HFF-Myc (cell line): ENCODE results near the gene KRT76.
"Not testable (repeated sequence)": the region's sequence is repeated elsewhere in the genome, so short reads cannot be mapped to it uniquely, and the experiment has no call there.

Experiments
- DNase-seq: peaks from one replicate; pipeline ENCODE4 v3.0.0-alpha.2; 2011; ENCODE audit warnings: low read depth; ENCODE audit errors: extremely low read depth
- H3K4me3 ChIP-seq: replicated peaks from 2 replicates; pipeline ENCODE4 v1.5.1; 2011; ENCODE audit warnings: low read depth, mild to moderate bottlenecking, control low read depth, low read length
- TF ChIP-seq, protein P1 (sequence below): IDR thresholded peaks from 2 replicates; pipeline ENCODE4 v1.5.1; 2012; ENCODE audit warnings: mild to moderate bottlenecking, low read depth, low read length, control low read depth; ENCODE audit errors: missing control alignments

The KRT76 gene

GRCh38 chr12:52765702-52766101 is 11.4 kb downstream of the KRT76 start:
- H3K4me3 ChIP-seq = no peak overlapping the region
- DNase-seq = no peak

GRCh38 chr12:52763991-52764390 is 13.2 kb downstream of the KRT76 start:
- TF ChIP-seq, protein P1, sequence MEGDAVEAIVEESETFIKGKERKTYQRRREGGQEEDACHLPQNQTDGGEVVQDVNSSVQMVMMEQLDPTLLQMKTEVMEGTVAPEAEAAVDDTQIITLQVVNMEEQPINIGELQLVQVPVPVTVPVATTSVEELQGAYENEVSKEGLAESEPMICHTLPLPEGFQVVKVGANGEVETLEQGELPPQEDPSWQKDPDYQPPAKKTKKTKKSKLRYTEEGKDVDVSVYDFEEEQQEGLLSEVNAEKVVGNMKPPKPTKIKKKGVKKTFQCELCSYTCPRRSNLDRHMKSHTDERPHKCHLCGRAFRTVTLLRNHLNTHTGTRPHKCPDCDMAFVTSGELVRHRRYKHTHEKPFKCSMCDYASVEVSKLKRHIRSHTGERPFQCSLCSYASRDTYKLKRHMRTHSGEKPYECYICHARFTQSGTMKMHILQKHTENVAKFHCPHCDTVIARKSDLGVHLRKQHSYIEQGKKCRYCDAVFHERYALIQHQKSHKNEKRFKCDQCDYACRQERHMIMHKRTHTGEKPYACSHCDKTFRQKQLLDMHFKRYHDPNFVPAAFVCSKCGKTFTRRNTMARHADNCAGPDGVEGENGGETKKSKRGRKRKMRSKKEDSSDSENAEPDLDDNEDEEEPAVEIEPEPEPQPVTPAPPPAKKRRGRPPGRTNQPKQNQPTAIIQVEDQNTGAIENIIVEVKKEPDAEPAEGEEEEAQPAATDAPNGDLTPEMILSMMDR = no peak
- H3K4me3 ChIP-seq = no peak overlapping the region
- DNase-seq = no peak

More at GRCh38 chr12:52765702-52766101, 11.4 kb downstream of the KRT76 start:
- TF ChIP-seq, protein P1 = no peak

DNA sequence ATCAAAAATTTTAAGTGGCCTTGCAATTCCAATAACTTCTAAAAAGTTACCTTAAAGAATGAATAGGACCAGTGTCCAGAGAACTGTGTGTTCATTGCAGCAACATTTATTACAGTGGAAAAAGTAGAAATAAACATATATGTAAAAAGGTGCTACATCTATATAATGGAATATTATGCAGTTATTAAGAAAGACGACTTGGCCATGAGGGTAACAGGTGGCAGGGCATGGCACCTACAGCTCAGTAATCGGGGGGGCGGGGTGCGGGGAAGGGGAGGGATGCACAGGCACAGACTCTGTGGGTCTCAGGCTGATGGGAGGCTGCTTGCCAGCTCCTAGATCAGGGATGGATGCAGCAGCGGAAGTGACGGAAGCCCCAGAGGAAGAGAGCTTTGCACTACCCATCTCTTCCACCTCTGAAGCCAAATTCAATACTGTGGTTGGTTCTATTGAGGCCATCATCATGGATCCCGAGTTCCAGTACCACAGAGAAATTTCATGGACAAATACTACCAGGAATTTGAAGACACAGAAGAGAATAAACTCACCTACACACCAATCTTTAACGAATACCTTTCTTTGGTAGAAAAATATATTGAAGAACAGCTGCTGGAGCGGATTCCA is 14.0 kb downstream of the KRT76 start:
- TF ChIP-seq, protein P1 = no peak
- DNase-seq = no peak
- no peak overlapping the region for H3K4me3 ChIP-seq

GRCh38 chr12:52761802-52762201 is 15.3 kb downstream of the KRT76 start:
- no peak overlapping the region for H3K4me3 ChIP-seq
- TF ChIP-seq, protein P1 = no peak
- no peak for DNase-seq

DNA sequence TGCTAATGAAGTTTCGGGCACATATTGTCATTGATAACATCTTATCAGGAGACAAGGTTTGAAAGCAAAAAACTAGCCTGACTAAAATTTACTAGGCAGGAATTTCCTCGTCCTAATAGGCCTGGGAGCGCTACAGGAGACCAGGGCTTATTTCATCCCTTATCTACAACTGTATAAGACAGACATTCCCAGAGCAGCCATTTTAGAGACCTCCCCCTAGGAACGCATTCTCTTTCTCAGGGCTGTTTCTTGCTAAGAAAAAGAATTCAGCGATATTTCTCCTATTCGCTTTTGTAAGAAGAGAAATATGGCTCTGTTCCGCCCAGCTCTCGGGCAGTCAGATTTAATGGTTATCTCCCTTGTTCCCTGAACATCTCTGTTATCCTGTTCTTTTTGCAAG is 15.9 kb downstream of the KRT76 start:
- not testable (repeated sequence) for DNase-seq, H3K4me3 ChIP-seq

- H3K4me3 ChIP-seq = no peak overlapping the region
- no peak for DNase-seq
- TF ChIP-seq, protein P1 = no peak
These were observed 16.5 kb downstream of the KRT76 start for GRCh38 chr12:52760623-52761022.

GRCh38 chr12:52759695-52760094 is 17.4 kb downstream of the KRT76 start:
- TF ChIP-seq, protein P1 = no peak
- no peak for DNase-seq
- H3K4me3 ChIP-seq = no peak overlapping the region
